C4-2B (cell line): ENCODE results near the gene SSX2IP.
"Not testable (repeated sequence)": the region's sequence is repeated elsewhere in the genome, so short reads cannot be mapped to it uniquely, and the experiment has no call there.

Source experiments
- H3K27ac ChIP-seq: fragments of 450-650 bp; 2 replicates; pipeline ENCODE4 v1.5.1; 2017
- CTCF ChIP-seq: fragments of 450-650 bp; conservative IDR thresholded peaks from 2 replicates; pipeline ENCODE4 v1.5.1; 2017; ENCODE audit warnings: mild to moderate bottlenecking
- ZFX ChIP-seq: fragments of 450-650 bp; IDR thresholded peaks from 2 replicates; pipeline ENCODE4 v1.6.1; 2017

The SSX2IP gene

GRCh38 chr1:84731519-84731918, 41.3 kb upstream of the SSX2IP start:
- H3K27ac ChIP-seq: no peak overlapping the region
- no peak for TF ChIP-seq CTCF

- H3K27ac ChIP-seq: not testable (repeated sequence)
These were observed 37.5 kb upstream of the SSX2IP start for GRCh38 chr1:84727711-84728110.

GRCh38 chr1:84726593-84727499, 36.6 kb upstream of the SSX2IP start:
- no peak overlapping the region for H3K27ac ChIP-seq

GRCh38 chr1:84724128-84724860, 34.0 kb upstream of the SSX2IP start:
- TF ChIP-seq CTCF (peak; percentile 62), ZFX (no peak)
- H3K27ac ChIP-seq: no peak overlapping the region

More at GRCh38 chr1:84726593-84727499, 36.6 kb upstream of the SSX2IP start:
- TF ChIP-seq ZFX (no peak), CTCF (no peak)

GRCh38 chr1:84722794-84723193, 32.5 kb upstream of the SSX2IP start:
- H3K27ac ChIP-seq: no peak overlapping the region

GRCh38 chr1:84721872-84722271, 31.6 kb upstream of the SSX2IP start:
- H3K27ac ChIP-seq: not testable (repeated sequence)

More at GRCh38 chr1:84722794-84723193, 32.5 kb upstream of the SSX2IP start:
- TF ChIP-seq CTCF: no peak
- TF ChIP-seq ZFX: no peak

GRCh38 chr1:84721152-84721551, 30.9 kb upstream of the SSX2IP start:
- no peak overlapping the region for H3K27ac ChIP-seq
- no peak for TF ChIP-seq CTCF
- TF ChIP-seq ZFX: no peak

- no peak overlapping the region for H3K27ac ChIP-seq
These were observed 30.0 kb upstream of the SSX2IP start for GRCh38 chr1:84720221-84720780.

More at GRCh38 chr1:84720221-84720780, 30.0 kb upstream of the SSX2IP start:
- no peak for TF ChIP-seq CTCF
- TF ChIP-seq ZFX: no peak
